ENCODE measurements around the gene IZUMO2.

DNA sequence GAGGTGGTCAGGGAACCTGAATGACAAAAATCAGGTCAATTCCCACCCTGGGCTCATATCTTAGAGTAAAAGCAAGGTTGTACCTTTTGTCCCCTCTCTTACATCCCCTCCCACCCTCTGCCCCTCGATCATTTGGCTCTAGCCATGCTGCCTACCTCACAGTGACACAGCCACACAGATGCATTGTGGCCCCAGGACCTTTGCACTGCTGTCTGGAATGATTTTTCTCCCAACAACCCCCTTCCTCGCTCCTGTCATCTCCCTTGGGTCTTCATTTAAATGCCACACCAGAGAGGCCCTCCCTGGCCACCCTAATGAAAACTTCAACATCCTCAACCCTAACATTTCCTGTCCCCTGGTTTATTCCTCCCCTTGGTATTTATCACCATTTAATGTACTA is 44.6 kb upstream of the IZUMO2 start:
- TF ChIP-seq CTCF (IDR thresholded peaks at IDR 0.05; ENCODE audit: poor library complexity, severe bottlenecking), result no peak
- no peak for TF ChIP-seq POLR2AphosphoS5 (IDR thresholded peaks at IDR 0.05)

All from neural cell (in vitro differentiated cells).